HepG2 (cell line): ENCODE results near the gene PLXNA4. TPM values are rescaled to one million over a fixed set of nuclear protein-coding genes. Genes with fewer than 3 reads are reported as not detected.

Experiments used
- CEBPG ChIP-seq: IDR thresholded peaks from 2 replicates; pipeline ENCODE4 v1.6.1; 2016
- IRX3 ChIP-seq: sonication (generic); formaldehyde crosslinking; IDR thresholded peaks from 2 replicates; pipeline ENCODE4 v1.8.1; 2023; ENCODE audit warnings: mild to moderate bottlenecking, low read depth, missing genetic modification reagents, borderline replicate concordance
- JUN ChIP-seq: sonication (generic); formaldehyde crosslinking; IDR thresholded peaks from 2 replicates; pipeline ENCODE4 v1.4.0; 2020; ENCODE audit warnings: mild to moderate bottlenecking, missing genetic modification reagents
- LCORL ChIP-seq, 2 experiments: fragments of 450-650 bp in 1 of 2; sonication (generic) in 1 of 2; formaldehyde crosslinking in 1 of 2; IDR thresholded peaks; 2 replicates each; pipeline versions ENCODE4 v1.5.0 to v1.6.1; 2017 to 2020; ENCODE audit warnings: antibody characterized with exemption in 1 of 2, missing genetic modification reagents in 1 of 2
- MIER2 ChIP-seq: IDR thresholded peaks from 2 replicates; pipeline ENCODE4 v1.6.1; 2016; ENCODE audit warnings: missing biosample characterization, missing genetic modification reagents
- PRDM15 ChIP-seq: sonication (generic); formaldehyde crosslinking; IDR thresholded peaks from 2 replicates; pipeline ENCODE4 v1.4.0; 2020; ENCODE audit warnings: missing genetic modification reagents
- RBFOX2 ChIP-seq: fragments of 200-400 bp; formaldehyde crosslinking; IDR thresholded peaks from 2 replicates; pipeline ENCODE4 v1.6.1; 2017; ENCODE audit warnings: low read depth, mild to moderate bottlenecking, low read length
- SIX4 ChIP-seq: sonication (generic); formaldehyde crosslinking; IDR thresholded peaks from 2 replicates; pipeline ENCODE4 v1.4.0; 2020; ENCODE audit warnings: missing genetic modification reagents
- TFAP4 ChIP-seq: sonication (generic); IDR thresholded peaks from 2 replicates; pipeline ENCODE4 v1.6.1; 2016; ENCODE audit warnings: low read depth, borderline replicate concordance
- ZBTB40 ChIP-seq, 2 experiments: fragments of 450-650 bp in 1 of 2; sonication (generic) in 1 of 2; formaldehyde crosslinking in 1 of 2; IDR thresholded peaks; 2 replicates each; pipeline versions ENCODE4 v1.6.1 to v1.8.0; 2016 to 2022; ENCODE audit warnings: antibody characterized with exemption in 1 of 2, mild to moderate bottlenecking in 1 of 2, missing genetic modification reagents in 1 of 2
- ZEB1 ChIP-seq: IDR thresholded peaks from 2 replicates; pipeline ENCODE4 v1.6.1; 2012; ENCODE audit warnings: mild to moderate bottlenecking, low read depth, inconsistent platforms; ENCODE audit not compliant: insufficient replicate concordance
- ZKSCAN8 ChIP-seq: IDR thresholded peaks from 2 replicates; pipeline ENCODE4 v1.6.1; 2016; ENCODE audit warnings: borderline replicate concordance, missing genetic modification reagents, missing compliant biosample characterization
- ZNF432 ChIP-seq: sonication (generic); formaldehyde crosslinking; IDR thresholded peaks from 2 replicates; pipeline ENCODE4 v1.5.0; 2020; ENCODE audit warnings: missing genetic modification reagents, mild to moderate bottlenecking, borderline replicate concordance
- ZNF7 ChIP-seq: IDR thresholded peaks from 2 replicates; pipeline ENCODE4 v1.6.1; 2016; ENCODE audit warnings: missing biosample characterization, missing genetic modification reagents
- ZNF782 ChIP-seq: sonication (generic); formaldehyde crosslinking; IDR thresholded peaks from 2 replicates; pipeline ENCODE4 v1.4.0; 2020; ENCODE audit warnings: missing genetic modification reagents, mild to moderate bottlenecking, borderline replicate concordance
- ZNF816 ChIP-seq: sonication (generic); formaldehyde crosslinking; IDR thresholded peaks from 2 replicates; pipeline ENCODE4 v1.8.0; 2022; ENCODE audit warnings: missing genetic modification reagents, mild to moderate bottlenecking, borderline replicate concordance
- ZSCAN25 ChIP-seq: sonication (generic); formaldehyde crosslinking; IDR thresholded peaks from 2 replicates; pipeline ENCODE4 v1.8.0; 2022; ENCODE audit warnings: mild to moderate bottlenecking, missing genetic modification reagents
- polyA plus RNA-seq, 8 experiments: library from polyadenylated mRNA; depleted of rRNA in 3 of 8; stranded (reverse) in 7 of 8; unstranded in 1 of 8; fragments of >200 nt; fragmentation: Illumina TruSeq in 4 of 8; extraction: Trizol in 4 of 8; gene quantifications; 2 replicates each; pipeline versions ENCODE4 v1.2.1 to v1.2.3, GENCODE V29; 2011 to 2016; ENCODE audit warnings: low read depth in 4 of 8, missing spikeins in 1 of 8, mixed read lengths in 1 of 8; ENCODE audit not compliant: insufficient read depth in 1 of 8
- total RNA-seq, 5 experiments: library from RNA; depleted of rRNA; stranded (reverse); fragments of >200 nt; fragmentation: Illumina TruSeq; extraction: Trizol; gene quantifications; 2 replicates each; pipeline ENCODE4 v1.2.3, GENCODE V29; 2016; ENCODE audit warnings: low read depth in 1 of 5

The PLXNA4 gene
- total and polyA plus RNA-seq, 2 of the 13 experiments (the other 11 are each of a cell fraction or from before 2014, with no cell fraction given) = 0.01 to 0.04 TPM

- no peak for TF ChIP-seq ZBTB40 (IDR thresholded peaks at IDR 0.05)
- no peak for TF ChIP-seq ZBTB40 (CRISPR knock-in tag; IDR thresholded peaks at IDR 0.05)
- TF ChIP-seq ZKSCAN8 = peak; percentile 41; the same call in 1 of the 2 replicates
- TF ChIP-seq PRDM15 = no peak
- no peak for TF ChIP-seq IRX3 (CRISPR knock-in tag)
- TF ChIP-seq MIER2 = peak; percentile 60; the same call in 1 of the 2 replicates
- no peak for TF ChIP-seq ZNF432
- peak; percentile 52 for TF ChIP-seq RBFOX2
- TF ChIP-seq ZNF816 (CRISPR knock-in tag) = no peak
- TF ChIP-seq ZNF782 = no peak
- TF ChIP-seq ZNF7 (CRISPR knock-in tag) = no peak
- no peak for TF ChIP-seq JUN (CRISPR knock-in tag)
- peak; percentile 50; the same call in 1 of the 2 replicates for TF ChIP-seq TFAP4
- peak; percentile 64 for TF ChIP-seq CEBPG (CRISPR knock-in tag)
- no peak for TF ChIP-seq ZSCAN25 (CRISPR knock-in tag)
- TF ChIP-seq SIX4 (CRISPR knock-in tag) = peak; percentile 94
- peak; percentile 83 for TF ChIP-seq ZEB1
- no peak for TF ChIP-seq LCORL (IDR thresholded peaks at IDR 0.05)
- TF ChIP-seq LCORL (CRISPR knock-in tag; IDR thresholded peaks at IDR 0.05) = 0 out of 2 replicates have a peak, but pooled peaks have one; percentile 25
Observed at GRCh38 chr7:132218876-132219275, 357.4 kb downstream of the PLXNA4 start (continued).
